ENCODE data around the gene TMC1.
"Not testable (repeated sequence)": the region's sequence is repeated elsewhere in the genome, so short reads cannot be mapped to it uniquely, and the experiment has no call there.

The TMC1 gene

DNA sequence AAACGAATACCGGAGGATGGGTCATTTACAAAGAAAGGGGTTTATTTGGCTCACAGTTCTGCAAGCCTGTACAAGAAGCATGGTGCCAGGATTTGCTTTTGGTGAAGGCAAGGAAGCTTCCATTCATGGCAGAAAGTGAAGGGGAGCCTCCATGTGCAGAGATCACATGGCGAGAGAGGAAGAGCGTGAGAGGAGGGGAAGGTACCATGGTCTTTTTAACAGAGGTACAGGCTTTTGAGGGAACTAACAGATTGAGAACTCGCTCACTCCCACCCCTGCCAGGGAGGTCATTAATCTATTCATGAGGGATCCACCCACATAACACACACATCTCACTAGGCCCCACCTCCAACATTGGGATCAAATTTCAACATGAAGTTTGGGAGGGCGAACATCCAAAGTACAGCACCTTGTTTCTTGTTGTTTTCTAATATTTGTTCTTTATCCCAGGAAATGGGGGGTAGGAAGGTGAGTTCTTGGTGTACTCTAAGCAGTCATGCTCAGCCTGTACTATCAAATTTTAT lies 18.5 kb downstream of the TMC1 start:
- TF ChIP-seq, protein P1, sequence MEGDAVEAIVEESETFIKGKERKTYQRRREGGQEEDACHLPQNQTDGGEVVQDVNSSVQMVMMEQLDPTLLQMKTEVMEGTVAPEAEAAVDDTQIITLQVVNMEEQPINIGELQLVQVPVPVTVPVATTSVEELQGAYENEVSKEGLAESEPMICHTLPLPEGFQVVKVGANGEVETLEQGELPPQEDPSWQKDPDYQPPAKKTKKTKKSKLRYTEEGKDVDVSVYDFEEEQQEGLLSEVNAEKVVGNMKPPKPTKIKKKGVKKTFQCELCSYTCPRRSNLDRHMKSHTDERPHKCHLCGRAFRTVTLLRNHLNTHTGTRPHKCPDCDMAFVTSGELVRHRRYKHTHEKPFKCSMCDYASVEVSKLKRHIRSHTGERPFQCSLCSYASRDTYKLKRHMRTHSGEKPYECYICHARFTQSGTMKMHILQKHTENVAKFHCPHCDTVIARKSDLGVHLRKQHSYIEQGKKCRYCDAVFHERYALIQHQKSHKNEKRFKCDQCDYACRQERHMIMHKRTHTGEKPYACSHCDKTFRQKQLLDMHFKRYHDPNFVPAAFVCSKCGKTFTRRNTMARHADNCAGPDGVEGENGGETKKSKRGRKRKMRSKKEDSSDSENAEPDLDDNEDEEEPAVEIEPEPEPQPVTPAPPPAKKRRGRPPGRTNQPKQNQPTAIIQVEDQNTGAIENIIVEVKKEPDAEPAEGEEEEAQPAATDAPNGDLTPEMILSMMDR (IDR thresholded peaks at IDR 0.05; ENCODE audit: low read depth, low read length), result no peak
- DNase-seq (ENCODE audit: extremely low read depth, low read depth), result no peak

DNA sequence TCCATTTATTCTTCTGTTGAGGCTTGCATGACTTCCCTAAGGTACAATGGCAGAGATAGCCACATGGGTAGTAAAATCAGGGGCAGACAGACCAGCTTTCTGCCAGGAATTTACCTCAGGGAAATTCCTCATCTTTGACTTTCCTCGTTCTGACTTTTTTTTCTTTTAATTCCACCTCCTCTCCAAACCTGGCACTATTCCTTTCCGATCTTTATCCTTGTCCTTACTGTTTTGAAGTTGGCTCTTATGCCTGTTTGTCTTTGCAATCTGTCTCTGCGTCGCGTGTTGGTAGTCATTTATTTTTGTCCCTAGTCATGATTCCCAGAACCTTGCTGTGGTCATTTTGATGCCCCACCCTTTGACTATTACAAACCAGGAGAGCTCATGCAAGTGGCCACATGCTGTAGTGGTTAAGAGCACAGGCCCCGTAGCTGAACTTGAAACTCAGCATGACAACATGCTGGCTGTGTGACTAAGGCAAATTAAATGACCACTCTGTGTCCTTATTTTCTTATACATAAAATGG lies 19.0 kb downstream of the TMC1 start:
- TF ChIP-seq, protein P1 (IDR thresholded peaks at IDR 0.05; ENCODE audit: low read depth, low read length), result no peak
- DNase-seq (ENCODE audit: extremely low read depth, low read depth), result peak; percentile 65

DNA sequence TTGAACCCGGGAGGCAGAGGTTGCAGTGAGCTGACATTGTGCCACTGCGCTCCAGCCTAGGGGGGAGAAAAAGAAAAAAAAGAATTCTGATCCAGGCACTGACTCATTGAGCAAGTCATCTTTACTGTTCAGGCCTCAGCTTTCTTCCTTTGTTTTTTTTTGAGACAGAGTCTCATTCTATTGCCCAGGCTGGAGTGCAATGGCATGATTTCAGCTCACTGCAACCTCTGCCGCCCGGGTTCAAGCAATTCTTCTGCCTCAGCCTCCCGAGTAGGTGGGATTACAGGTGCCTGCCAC lies 21.1 kb downstream of the TMC1 start:
- DNase-seq (ENCODE audit: extremely low read depth, low read depth), result not testable (repeated sequence)

DNA sequence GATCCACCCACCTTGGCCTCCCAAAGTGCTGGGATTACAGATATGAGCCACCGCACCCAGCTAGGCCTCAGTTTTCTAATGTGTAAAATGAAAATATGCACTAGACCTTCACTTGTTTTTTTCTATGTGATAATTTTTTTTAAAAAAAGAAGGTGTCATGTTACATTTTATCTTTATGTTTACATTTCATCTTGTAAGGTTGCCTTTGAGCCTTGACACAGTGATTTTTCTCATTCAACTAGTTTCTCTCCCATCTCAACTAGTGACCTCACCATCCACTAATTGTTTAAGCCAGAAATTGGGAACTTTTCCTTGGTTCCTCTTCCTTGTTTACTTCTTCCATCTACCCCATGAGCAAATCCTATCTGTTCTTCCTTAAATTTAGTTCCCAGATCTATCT lies 21.5 kb downstream of the TMC1 start:
- DNase-seq (ENCODE audit: extremely low read depth, low read depth), result no peak
- TF ChIP-seq, protein P1 (IDR thresholded peaks at IDR 0.05; ENCODE audit: low read depth, low read length), result no peak

DNA sequence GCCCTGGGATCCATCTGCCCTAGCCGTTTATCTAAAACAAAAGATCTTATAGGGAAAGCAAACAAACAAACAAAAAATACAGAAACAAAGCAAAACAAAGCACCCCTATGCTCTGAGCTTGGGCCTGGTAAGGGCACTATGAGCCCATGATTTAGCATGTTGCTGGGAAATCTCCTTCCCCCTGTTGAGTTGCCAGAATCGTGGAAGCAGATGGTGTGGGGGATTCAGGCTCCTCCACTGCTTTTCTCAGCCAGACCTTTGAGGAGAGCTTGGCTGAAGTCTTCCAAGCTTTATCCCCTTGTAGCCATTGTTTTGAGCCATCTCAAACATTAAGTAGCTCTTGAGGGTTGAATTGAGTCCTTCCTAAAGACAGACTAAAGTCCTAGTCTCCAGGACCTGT lies 29.9 kb downstream of the TMC1 start:
- TF ChIP-seq, protein P1 (IDR thresholded peaks at IDR 0.05; ENCODE audit: low read depth, low read length), result no peak
- no peak for DNase-seq (ENCODE audit: extremely low read depth, low read depth)

DNA sequence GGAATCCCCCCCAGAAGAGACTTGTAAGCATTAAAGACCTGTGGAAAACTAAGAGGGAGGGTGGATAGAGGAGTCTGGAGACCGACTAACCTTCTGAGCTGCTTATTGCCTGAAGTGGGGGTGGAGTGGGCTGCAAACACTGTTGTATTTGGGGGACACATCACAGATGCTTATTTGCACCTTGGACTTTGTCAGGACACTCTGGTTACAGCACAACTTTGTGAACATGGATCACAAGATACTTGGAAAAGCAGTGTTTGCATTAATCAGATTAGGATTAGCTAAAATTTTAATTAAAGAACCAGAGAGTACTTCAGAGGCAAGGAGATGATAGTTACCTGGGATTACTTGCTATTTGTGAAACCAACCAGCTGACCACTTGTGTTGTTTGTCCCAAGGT lies 30.9 kb downstream of the TMC1 start:
- no peak for DNase-seq (ENCODE audit: extremely low read depth, low read depth)
- TF ChIP-seq, protein P1 (IDR thresholded peaks at IDR 0.05; ENCODE audit: low read depth, low read length), result no peak

DNA sequence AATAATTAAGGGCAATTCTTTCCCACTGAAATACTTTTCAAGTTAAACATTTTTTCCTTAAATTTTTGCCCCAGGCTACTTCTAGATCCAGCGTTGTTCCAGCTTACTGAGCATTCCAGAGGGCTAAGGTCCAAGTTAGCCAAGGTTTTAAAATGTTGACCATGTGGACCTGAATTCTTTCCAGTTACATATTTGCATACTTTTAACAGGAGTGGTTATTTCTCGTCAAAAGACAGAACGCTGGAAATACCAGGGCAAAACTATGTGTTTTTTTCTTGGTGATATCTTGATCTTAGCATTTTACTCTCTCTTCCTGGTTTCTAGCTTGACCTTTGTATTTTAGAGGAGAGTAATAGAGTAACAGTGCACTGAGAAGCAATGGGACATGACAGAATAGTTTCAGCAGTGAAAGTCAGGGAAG lies 32.8 kb downstream of the TMC1 start:
- peak; percentile 94 for DNase-seq (ENCODE audit: extremely low read depth, low read depth)
- TF ChIP-seq, protein P1 (IDR thresholded peaks at IDR 0.05; ENCODE audit: low read depth, low read length), result no peak

DNA sequence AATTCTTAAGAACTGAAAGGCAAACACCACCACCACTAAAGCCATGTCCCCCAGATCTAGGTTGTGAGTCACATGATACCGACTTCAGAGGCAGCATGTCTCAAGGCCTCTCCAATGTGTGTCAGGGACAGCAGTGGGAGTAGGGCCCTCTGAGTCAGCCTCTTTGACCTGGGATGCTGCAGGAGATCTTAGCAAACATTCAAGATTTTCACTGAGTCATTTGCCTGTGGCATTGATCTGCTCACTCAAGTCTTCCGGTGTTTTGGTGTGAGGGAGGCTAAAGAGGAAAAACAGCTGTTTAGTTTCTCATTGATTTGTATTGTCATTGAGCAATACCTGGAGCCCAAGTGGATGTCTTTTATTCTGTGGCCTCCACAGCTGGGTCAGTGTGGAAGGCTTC lies 36.1 kb downstream of the TMC1 start:
- DNase-seq (ENCODE audit: extremely low read depth, low read depth), result peak; percentile 65
- TF ChIP-seq, protein P1 (IDR thresholded peaks at IDR 0.05; ENCODE audit: low read depth, low read length), result no peak

All from AG09319 (cell line).